HUES48 (cell line): ENCODE results near the gene TMEM150B.
A peak's percentile ranks its signal among the peaks of the same experiment; 100 is the strongest.

Experiments
- H3K27ac ChIP-seq: one replicate; pipeline ENCODE4 v1.7.0; 2013; ENCODE audit warnings: low read depth, low read length, inconsistent platforms
- H3K27me3 ChIP-seq: 2 replicates; pipeline ENCODE4 v1.6.1; 2013; ENCODE audit warnings: mild to moderate bottlenecking, low read length; ENCODE audit not compliant: control insufficient read depth, insufficient read depth
- H3K36me3 ChIP-seq: 2 replicates; pipeline ENCODE4 v1.6.1; 2013; ENCODE audit warnings: low read length; ENCODE audit not compliant: control insufficient read depth, insufficient read depth
- H3K4me1 ChIP-seq: 2 replicates; pipeline ENCODE4 v1.6.1; 2013; ENCODE audit warnings: mild to moderate bottlenecking, low read length; ENCODE audit not compliant: control insufficient read depth, insufficient read depth
- H3K4me3 ChIP-seq: 2 replicates; pipeline ENCODE4 v1.5.1; 2013; ENCODE audit warnings: mild to moderate bottlenecking, low read depth, low read length
- H3K9ac ChIP-seq: 2 replicates; pipeline ENCODE4 v1.6.1; 2013; ENCODE audit warnings: mild to moderate bottlenecking, low read depth, low read length, moderate library complexity
- H3K9me3 ChIP-seq: 2 replicates; pipeline ENCODE4 v1.6.1; 2013; ENCODE audit warnings: low read length; ENCODE audit not compliant: control insufficient read depth, insufficient read depth

The TMEM150B gene, protein sequence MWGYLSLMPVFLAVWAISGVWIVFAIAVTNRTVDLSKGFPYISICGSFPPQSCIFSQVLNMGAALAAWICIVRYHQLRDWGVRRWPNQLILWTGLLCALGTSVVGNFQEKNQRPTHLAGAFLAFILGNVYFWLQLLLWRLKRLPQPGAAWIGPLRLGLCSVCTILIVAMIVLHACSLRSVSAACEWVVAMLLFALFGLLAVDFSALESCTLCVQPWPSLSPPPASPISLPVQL

GRCh38 chr19:55325172-55325571 is at the start of gene TMEM150B:
Gene TMEM150B (minus strand): TSS chr19:55325341. CDS start chr19:55321036, 4,305 bp downstream.
- Histone ChIP-seq H3K27me3 (no peaks in the 10 kb centered on the region), H3K9ac (no peak within 1 kb of the TSS), H3K36me3 (no peaks in the 10 kb centered on the region), H3K9me3 (no peaks in the 10 kb centered on the region), H3K4me3 (no peak within 1 kb of the TSS), H3K4me1 (peaks cover 2% of the 10 kb centered on the region; the same call in 1 of the 2 replicates), H3K27ac (no peak within 1 kb of the TSS)

- Histone ChIP-seq H3K9me3 (no peaks in the 10 kb centered on the region), H3K4me3 (0 out of 2 replicates have a peak overlapping the region, but pooled peaks have one; percentile 19), H3K9ac (no peak overlapping the region), H3K27me3 (peaks cover 48% of the 10 kb centered on the region), H3K27ac (peak overlapping the region; percentile 64), H3K36me3 (no peaks in the 10 kb centered on the region), H3K4me1 (peaks cover 40% of the 10 kb centered on the region)
These were observed 49.0 kb upstream of the TMEM150B start for GRCh38 chr19:55373993-55374757.

- 0 out of 2 replicates have a peak overlapping the region, but pooled peaks have one; percentile 19 for H3K4me3 ChIP-seq
- H3K27me3 ChIP-seq, result peaks cover 55% of the 10 kb centered on the region
- no peak overlapping the region for H3K9ac ChIP-seq
- no peaks in the 10 kb centered on the region for H3K36me3 ChIP-seq
- peaks cover 44% of the 10 kb centered on the region for H3K4me1 ChIP-seq
- no peaks in the 10 kb centered on the region for H3K9me3 ChIP-seq
- no peak overlapping the region for H3K27ac ChIP-seq
These were observed 48.3 kb upstream of the TMEM150B start for GRCh38 chr19:55373306-55373992.

DNA sequence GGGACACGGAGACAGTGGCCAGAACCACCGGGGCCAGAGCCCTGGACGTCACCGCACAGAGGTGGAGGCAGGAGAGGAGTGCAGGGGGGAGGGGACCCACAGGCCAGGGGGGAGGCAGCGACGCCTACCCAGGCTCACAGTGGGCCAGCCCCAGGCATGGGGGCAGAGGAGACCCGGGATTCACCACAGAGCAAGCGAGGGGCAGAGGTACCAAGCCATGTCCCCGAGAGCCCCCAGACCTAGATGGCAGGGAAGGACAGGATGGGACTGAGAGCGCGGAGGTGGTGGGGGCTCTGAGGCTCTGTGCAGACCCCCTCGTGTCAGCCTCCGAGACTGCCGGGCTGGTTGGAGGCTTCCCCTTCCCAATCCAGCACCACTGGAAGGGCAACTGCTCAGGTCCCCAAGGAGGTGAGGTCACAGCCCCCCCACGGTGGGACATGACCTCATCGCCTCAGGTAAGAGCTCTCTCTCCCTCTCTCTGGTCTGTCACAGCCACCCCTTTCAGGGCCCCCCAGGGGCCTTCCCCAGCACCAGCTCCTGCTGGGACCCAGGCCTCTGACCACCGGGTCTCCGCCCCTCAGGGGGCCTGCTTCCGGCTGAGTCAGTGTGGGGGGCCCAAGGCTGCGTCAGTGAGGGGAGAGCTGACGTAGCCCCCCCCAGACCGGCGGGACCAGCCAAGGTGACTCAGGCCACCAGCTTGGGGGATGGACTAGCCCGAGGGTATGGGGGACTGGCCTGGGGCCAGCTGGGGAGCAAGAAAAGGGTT is 47.4 kb upstream of the TMEM150B start:
- H3K27ac ChIP-seq, result no peak overlapping the region
- H3K4me3 ChIP-seq, result no peak overlapping the region

GRCh38 chr19:55370305-55370988 is 45.3 kb upstream of the TMEM150B start, which contains the start of gene IL11:
Gene IL11 (minus strand): TSS chr19:55370463. CDS start chr19:55370310, 153 bp downstream.
- peaks cover 28% of the 10 kb centered on the region for H3K4me1 ChIP-seq
- H3K9ac ChIP-seq, result no peak within 1 kb of the TSS
- peak within 1 kb of the TSS; percentile 47 for H3K27ac ChIP-seq
- peak within 1 kb of the TSS; percentile 65 for H3K4me3 ChIP-seq
- H3K9me3 ChIP-seq, result no peaks in the 10 kb centered on the region
- H3K36me3 ChIP-seq, result no peaks in the 10 kb centered on the region
- peaks cover 43% of the 10 kb centered on the region for H3K27me3 ChIP-seq

More for the DNA sequence above, 47.4 kb upstream of the TMEM150B start:
- Histone ChIP-seq H3K4me1 (peaks cover 43% of the 10 kb centered on the region), H3K9me3 (no peaks in the 10 kb centered on the region), H3K9ac (no peak overlapping the region), H3K27me3 (peaks cover 53% of the 10 kb centered on the region), H3K36me3 (no peaks in the 10 kb centered on the region)

- Histone ChIP-seq H3K36me3 (no peaks in the 10 kb centered on the region), H3K4me1 (peaks cover 25% of the 10 kb centered on the region), H3K27ac (peak overlapping the region; percentile 47), H3K9ac (no peak overlapping the region), H3K9me3 (no peaks in the 10 kb centered on the region), H3K27me3 (peaks cover 43% of the 10 kb centered on the region), H3K4me3 (peak overlapping the region; percentile 65)
These were observed 44.6 kb upstream of the TMEM150B start for GRCh38 chr19:55369653-55370304.

DNA sequence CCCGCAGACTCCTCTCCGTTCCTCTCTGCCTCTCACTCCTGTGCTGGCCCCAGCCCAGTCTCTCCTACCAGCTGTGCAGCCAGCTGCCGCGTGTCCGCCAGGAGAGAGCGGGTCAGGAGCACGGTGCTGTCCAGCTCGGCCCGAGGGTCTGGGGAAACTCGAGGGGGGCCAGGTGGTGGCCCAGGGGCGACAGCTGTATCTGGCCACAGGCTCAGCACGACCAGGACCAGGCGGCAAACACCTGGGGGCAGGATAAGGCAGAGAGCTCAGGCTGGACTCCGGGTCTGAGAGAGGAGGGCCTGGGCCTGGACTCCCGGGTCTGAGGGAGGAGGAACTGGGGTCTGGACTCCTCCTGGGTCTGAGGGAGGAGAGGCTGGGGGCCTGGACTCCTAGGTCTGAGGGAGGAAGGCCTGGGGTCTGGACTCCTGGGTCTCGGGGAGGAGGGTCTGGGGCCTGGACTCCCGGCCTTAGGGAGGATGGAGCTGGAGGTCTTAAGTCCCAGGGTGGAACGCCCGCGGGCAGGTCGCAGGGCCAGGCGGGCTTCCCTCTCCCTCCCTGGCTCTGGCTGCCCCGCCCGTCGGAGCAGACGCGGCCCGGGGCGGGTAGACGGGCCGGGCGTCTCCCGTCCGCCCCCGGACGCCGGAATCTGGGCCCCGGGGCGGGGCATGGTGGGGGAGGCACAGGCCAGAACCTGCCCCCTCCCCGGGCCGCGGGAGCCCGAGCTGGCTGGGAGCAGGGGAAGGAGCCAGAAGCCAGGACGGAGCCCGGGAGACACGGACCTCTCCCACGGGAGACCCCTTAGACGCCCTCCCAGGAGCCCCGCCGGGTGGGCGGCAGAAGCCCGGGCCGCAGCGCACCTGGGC is 43.8 kb upstream of the TMEM150B start:
- H3K4me3 ChIP-seq, result peak overlapping the region; percentile 62

GRCh38 chr19:55368106-55368505 is 43.0 kb upstream of the TMEM150B start:
- no peak overlapping the region for H3K4me3 ChIP-seq
- no peak overlapping the region for H3K9ac ChIP-seq
- no peaks in the 10 kb centered on the region for H3K9me3 ChIP-seq
- no peaks in the 10 kb centered on the region for H3K36me3 ChIP-seq
- H3K27ac ChIP-seq, result no peak overlapping the region
- peaks cover 42% of the 10 kb centered on the region for H3K27me3 ChIP-seq
- peaks cover 19% of the 10 kb centered on the region for H3K4me1 ChIP-seq

More for the DNA sequence above, 43.8 kb upstream of the TMEM150B start:
- Histone ChIP-seq H3K36me3 (no peaks in the 10 kb centered on the region), H3K27me3 (peaks cover 42% of the 10 kb centered on the region), H3K4me1 (peaks cover 22% of the 10 kb centered on the region), H3K9ac (no peak overlapping the region), H3K27ac (no peak overlapping the region), H3K9me3 (no peaks in the 10 kb centered on the region)

DNA sequence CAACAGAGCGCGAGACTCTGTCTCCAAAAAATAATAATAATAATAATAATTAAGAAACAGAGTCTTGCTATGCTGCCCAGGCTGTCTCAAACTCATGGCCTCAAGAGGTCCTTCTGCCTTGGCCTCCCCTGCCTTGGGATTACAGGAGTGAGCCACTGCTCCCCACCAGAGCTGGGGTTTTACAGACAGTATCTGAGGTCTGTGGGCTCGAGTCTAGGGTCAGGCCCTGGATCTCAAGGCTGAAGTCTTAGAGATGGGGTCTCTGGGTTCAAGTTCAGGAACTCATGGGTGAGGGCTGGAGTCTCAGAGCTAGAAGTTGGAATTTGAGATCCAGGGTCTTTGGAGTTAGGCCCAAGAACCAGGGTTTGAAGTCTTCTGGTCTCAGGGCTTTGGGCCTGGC is 41.6 kb upstream of the TMEM150B start:
- H3K4me1 ChIP-seq, result peaks cover 18% of the 10 kb centered on the region; the same call in 1 of the 2 replicates
- no peaks in the 10 kb centered on the region for H3K36me3 ChIP-seq
- no peak overlapping the region for H3K4me3 ChIP-seq
- H3K9ac ChIP-seq, result no peak overlapping the region
- H3K9me3 ChIP-seq, result no peaks in the 10 kb centered on the region
- H3K27ac ChIP-seq, result no peak overlapping the region
- H3K27me3 ChIP-seq, result peaks cover 30% of the 10 kb centered on the region
